ENCODE measurements around the gene RALGPS1. TPM values are rescaled to one million over a fixed set of nuclear protein-coding genes. Genes with fewer than 3 reads are reported as not detected.

The RALGPS1 gene
- polyA plus RNA-seq, 1 of the 3 experiments (the other 2 are of a cell fraction): 3.9 TPM

GRCh38 chr9:127161081-127161624, 246.6 kb downstream of the RALGPS1 start:
- TF ChIP-seq MAX (IDR thresholded peaks at IDR 0.05; ENCODE audit: low read depth) (no peak), YY1 (IDR thresholded peaks at IDR 0.05; ENCODE audit: low read depth) (no peak), GABPA (IDR thresholded peaks at IDR 0.05; ENCODE audit: low read depth) (no peak)
- TF ChIP-seq, protein P1, sequence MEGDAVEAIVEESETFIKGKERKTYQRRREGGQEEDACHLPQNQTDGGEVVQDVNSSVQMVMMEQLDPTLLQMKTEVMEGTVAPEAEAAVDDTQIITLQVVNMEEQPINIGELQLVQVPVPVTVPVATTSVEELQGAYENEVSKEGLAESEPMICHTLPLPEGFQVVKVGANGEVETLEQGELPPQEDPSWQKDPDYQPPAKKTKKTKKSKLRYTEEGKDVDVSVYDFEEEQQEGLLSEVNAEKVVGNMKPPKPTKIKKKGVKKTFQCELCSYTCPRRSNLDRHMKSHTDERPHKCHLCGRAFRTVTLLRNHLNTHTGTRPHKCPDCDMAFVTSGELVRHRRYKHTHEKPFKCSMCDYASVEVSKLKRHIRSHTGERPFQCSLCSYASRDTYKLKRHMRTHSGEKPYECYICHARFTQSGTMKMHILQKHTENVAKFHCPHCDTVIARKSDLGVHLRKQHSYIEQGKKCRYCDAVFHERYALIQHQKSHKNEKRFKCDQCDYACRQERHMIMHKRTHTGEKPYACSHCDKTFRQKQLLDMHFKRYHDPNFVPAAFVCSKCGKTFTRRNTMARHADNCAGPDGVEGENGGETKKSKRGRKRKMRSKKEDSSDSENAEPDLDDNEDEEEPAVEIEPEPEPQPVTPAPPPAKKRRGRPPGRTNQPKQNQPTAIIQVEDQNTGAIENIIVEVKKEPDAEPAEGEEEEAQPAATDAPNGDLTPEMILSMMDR (IDR thresholded peaks at IDR 0.05): no peak
- Histone ChIP-seq H3F3A (replicated peaks; ENCODE audit: insufficient read depth) (peaks cover 8% of the 10 kb centered on the region), H3K79me2 (ENCODE audit: insufficient read depth) (no peaks in the 10 kb centered on the region), H3K4me1 (ENCODE audit: control insufficient read depth in 1 of 2, insufficient read depth in 2 of 2, low read depth in 1 of 2, low read length in 1 of 2) (peaks cover 35 to 42% of the 10 kb centered on the region in 2 experiments; a peak in 3 of 4 replicates), H2AFZ (ENCODE audit: low read depth) (no peak overlapping the region), H3K4me2 (no peak overlapping the region), H4K20me1 (ENCODE audit: insufficient read depth) (no peaks in the 10 kb centered on the region), H3K27me3 (ENCODE audit: insufficient read depth) (no peaks in the 10 kb centered on the region), H3K4me3 (ENCODE audit: low read depth in 2 of 2, low read length in 1 of 2) (no peak overlapping the region), H3K9me3 (no peaks in the 10 kb centered on the region), H3K9ac (no peak overlapping the region), H3K36me3 (replicated peaks in 1 of 2; ENCODE audit: control insufficient read depth in 1 of 2, insufficient read depth in 2 of 2, low read length in 1 of 2) (no peaks in the 10 kb centered on the region), H3K27ac (ENCODE audit: low read depth in 2 of 2, low read length in 1 of 2) (no peak overlapping the region), H3K9me2 (no peaks in the 10 kb centered on the region)
- no peak for DNase-seq
- ChIA-PET CTCF (interaction anchor here (0.6 to 2.3 kb wide), 7 partner anchors 9 to 1070 kb away, joined by 3 to 12 read pairs (median 6); no protein-coding TSS in a partner anchor), POLR2A (no interaction called here)
- WGBS (ENCODE audit: low lambda C conversion rate): 98% methylated on average over 6 of the region's 9 CpGs

- Histone ChIP-seq H4K20me1 (ENCODE audit: insufficient read depth) (no peaks in the 10 kb centered on the region), H3F3A (replicated peaks; ENCODE audit: insufficient read depth) (peaks cover 5% of the 10 kb centered on the region), H3K27ac (ENCODE audit: low read depth in 2 of 2, low read length in 1 of 2) (peak overlapping the region; percentile 22 to 62; a peak in 3 of 4 replicates), H3K36me3 (replicated peaks in 1 of 2; ENCODE audit: control insufficient read depth in 1 of 2, insufficient read depth in 2 of 2, low read length in 1 of 2) (no peaks in the 10 kb centered on the region), H3K9ac (no peak overlapping the region), H3K4me1 (ENCODE audit: control insufficient read depth in 1 of 2, insufficient read depth in 2 of 2, low read depth in 1 of 2, low read length in 1 of 2) (peaks cover 35 to 46% of the 10 kb centered on the region in 2 experiments; a peak in 3 of 4 replicates), H3K4me2 (no peak overlapping the region), H3K9me3 (no peaks in the 10 kb centered on the region), H3K4me3 (ENCODE audit: low read depth in 2 of 2, low read length in 1 of 2) (no peak overlapping the region), H3K27me3 (ENCODE audit: insufficient read depth) (no peaks in the 10 kb centered on the region), H3K9me2 (no peaks in the 10 kb centered on the region), H2AFZ (ENCODE audit: low read depth) (no peak overlapping the region; the same call in 1 of the 2 replicates), H3K79me2 (ENCODE audit: insufficient read depth) (no peaks in the 10 kb centered on the region)
- WGBS (ENCODE audit: low lambda C conversion rate): 70% methylated on average over 8 of the region's 9 CpGs
- ChIA-PET POLR2A (no interaction called here), CTCF (interaction anchor here (0.6 to 2.1 kb wide), 6 partner anchors 10 to 369 kb away, joined by 3 to 8 read pairs (median 4); no protein-coding TSS in a partner anchor)
- DNase-seq: no peak
- TF ChIP-seq USF1 (IDR thresholded peaks at IDR 0.05; ENCODE audit: borderline replicate concordance, low read depth): no peak
- TF ChIP-seq NRF1 (IDR thresholded peaks at IDR 0.05; ENCODE audit: low read depth, low read length): no peak
- no peak for TF ChIP-seq RAD21 (IDR thresholded peaks at IDR 0.05; ENCODE audit: low read length)
- TF ChIP-seq FOXM1 (IDR thresholded peaks at IDR 0.05; ENCODE audit: low read depth): no peak
- TF ChIP-seq CHD2 (IDR thresholded peaks at IDR 0.05; ENCODE audit: low read length, partially characterized antibody): no peak
- no peak for TF ChIP-seq NFIC (IDR thresholded peaks at IDR 0.05; ENCODE audit: borderline replicate concordance)
- TF ChIP-seq ELF1 (IDR thresholded peaks at IDR 0.05): no peak
- TF ChIP-seq MEF2A (IDR thresholded peaks at IDR 0.05; ENCODE audit: borderline replicate concordance, low read depth): no peak
- TF ChIP-seq POLR2AphosphoS5 (IDR thresholded peaks at IDR 0.05; ENCODE audit: low read depth, low read length): no peak
- TF ChIP-seq TAF1 (IDR thresholded peaks at IDR 0.05; ENCODE audit: borderline replicate concordance, low read depth, low read length): no peak
- no peak for TF ChIP-seq YY1 (IDR thresholded peaks at IDR 0.05; ENCODE audit: low read depth)
- TF ChIP-seq GATA2 (CRISPR knock-in tag; IDR thresholded peaks at IDR 0.05): no peak
- TF ChIP-seq, protein P2, sequence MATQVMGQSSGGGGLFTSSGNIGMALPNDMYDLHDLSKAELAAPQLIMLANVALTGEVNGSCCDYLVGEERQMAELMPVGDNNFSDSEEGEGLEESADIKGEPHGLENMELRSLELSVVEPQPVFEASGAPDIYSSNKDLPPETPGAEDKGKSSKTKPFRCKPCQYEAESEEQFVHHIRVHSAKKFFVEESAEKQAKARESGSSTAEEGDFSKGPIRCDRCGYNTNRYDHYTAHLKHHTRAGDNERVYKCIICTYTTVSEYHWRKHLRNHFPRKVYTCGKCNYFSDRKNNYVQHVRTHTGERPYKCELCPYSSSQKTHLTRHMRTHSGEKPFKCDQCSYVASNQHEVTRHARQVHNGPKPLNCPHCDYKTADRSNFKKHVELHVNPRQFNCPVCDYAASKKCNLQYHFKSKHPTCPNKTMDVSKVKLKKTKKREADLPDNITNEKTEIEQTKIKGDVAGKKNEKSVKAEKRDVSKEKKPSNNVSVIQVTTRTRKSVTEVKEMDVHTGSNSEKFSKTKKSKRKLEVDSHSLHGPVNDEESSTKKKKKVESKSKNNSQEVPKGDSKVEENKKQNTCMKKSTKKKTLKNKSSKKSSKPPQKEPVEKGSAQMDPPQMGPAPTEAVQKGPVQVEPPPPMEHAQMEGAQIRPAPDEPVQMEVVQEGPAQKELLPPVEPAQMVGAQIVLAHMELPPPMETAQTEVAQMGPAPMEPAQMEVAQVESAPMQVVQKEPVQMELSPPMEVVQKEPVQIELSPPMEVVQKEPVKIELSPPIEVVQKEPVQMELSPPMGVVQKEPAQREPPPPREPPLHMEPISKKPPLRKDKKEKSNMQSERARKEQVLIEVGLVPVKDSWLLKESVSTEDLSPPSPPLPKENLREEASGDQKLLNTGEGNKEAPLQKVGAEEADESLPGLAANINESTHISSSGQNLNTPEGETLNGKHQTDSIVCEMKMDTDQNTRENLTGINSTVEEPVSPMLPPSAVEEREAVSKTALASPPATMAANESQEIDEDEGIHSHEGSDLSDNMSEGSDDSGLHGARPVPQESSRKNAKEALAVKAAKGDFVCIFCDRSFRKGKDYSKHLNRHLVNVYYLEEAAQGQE (IDR thresholded peaks at IDR 0.05; ENCODE audit: low read depth, low read length): no peak
- TF ChIP-seq EZH2phosphoT487 (IDR thresholded peaks at IDR 0.05; ENCODE audit: borderline replicate concordance, low read depth): no peak
- no peak for TF ChIP-seq RCOR1 (IDR thresholded peaks at IDR 0.05; ENCODE audit: low read length)
- TF ChIP-seq TCF12 (IDR thresholded peaks at IDR 0.05): no peak
- no peak for TF ChIP-seq MXI1 (IDR thresholded peaks at IDR 0.05; ENCODE audit: low read depth, low read length)
- TF ChIP-seq FOSL2 (IDR thresholded peaks at IDR 0.05; ENCODE audit: borderline replicate concordance, low read depth): no peak
Measured at GRCh38 chr9:127162046-127162863, 247.7 kb downstream of the RALGPS1 start.
